Transverse colon (tissue), 3 donors: ENCODE data around the gene NFAT5.

ENCODE experiments used
- EP300 ChIP-seq: sonication (generic); formaldehyde crosslinking; IDR thresholded peaks from one replicate; pipeline ENCODE4 v1.6.1; 2017; ENCODE audit warnings: antibody characterized with exemption, low read depth
- POLR2A ChIP-seq: fragments of 450-650 bp; IDR thresholded peaks from one replicate; pipeline ENCODE4 v1.6.1; 2016; ENCODE audit warnings: antibody characterized with exemption, mild to moderate bottlenecking, moderate library complexity
- TF ChIP-seq, protein P1 (sequence below), 5 experiments: fragments of 200-600 bp in 3 of 5; fragments of 450-650 bp in 2 of 5; sonication (generic) in 3 of 5; IDR thresholded peaks; 1 replicate in 2 of 5; 2 replicates in 3 of 5; pipeline ENCODE4 v1.5.1; 2016 to 2017; ENCODE audit warnings: antibody characterized with exemption in 5 of 5, inconsistent platforms in 3 of 5, mild to moderate bottlenecking in 2 of 5, moderate library complexity in 1 of 5

DNA sequence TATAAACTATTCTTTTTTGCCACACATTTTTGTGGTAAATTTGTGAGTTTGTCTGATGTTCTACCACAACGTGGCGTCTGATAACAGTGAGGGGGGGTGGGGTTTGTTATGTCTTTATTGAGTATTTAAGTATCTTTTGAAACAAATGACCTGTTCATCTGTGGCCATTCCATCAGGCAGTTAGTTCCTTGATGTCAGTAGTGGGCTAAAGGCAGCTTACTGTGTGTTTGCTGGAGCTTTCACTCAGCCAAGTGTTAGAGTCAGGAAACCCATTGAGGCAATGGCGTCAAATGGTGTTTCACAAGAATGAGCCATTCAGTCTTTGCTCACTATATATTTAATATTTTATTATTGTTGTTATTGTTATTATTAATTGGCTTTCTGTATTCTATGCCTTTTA lies 132.6 kb downstream of the NFAT5 start:
- TF ChIP-seq, protein P1, sequence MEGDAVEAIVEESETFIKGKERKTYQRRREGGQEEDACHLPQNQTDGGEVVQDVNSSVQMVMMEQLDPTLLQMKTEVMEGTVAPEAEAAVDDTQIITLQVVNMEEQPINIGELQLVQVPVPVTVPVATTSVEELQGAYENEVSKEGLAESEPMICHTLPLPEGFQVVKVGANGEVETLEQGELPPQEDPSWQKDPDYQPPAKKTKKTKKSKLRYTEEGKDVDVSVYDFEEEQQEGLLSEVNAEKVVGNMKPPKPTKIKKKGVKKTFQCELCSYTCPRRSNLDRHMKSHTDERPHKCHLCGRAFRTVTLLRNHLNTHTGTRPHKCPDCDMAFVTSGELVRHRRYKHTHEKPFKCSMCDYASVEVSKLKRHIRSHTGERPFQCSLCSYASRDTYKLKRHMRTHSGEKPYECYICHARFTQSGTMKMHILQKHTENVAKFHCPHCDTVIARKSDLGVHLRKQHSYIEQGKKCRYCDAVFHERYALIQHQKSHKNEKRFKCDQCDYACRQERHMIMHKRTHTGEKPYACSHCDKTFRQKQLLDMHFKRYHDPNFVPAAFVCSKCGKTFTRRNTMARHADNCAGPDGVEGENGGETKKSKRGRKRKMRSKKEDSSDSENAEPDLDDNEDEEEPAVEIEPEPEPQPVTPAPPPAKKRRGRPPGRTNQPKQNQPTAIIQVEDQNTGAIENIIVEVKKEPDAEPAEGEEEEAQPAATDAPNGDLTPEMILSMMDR (IDR thresholded peaks at IDR 0.05) = no peak
- no peak for TF ChIP-seq POLR2A
- TF ChIP-seq EP300 = no peak
